NOMO-1 treated with DMSO at 0.1 percent for 48 hours (cell line): ENCODE results near the gene WDFY2.
A peak's percentile ranks its signal among the peaks of the same experiment; 100 is the strongest.
"Not testable (repeated sequence)": the region's sequence is repeated elsewhere in the genome, so short reads cannot be mapped to it uniquely, and the experiment has no call there.

Source experiments
- DNase-seq: peaks from one replicate; lab custom pipeline; 2025; ENCODE audit not compliant: unreplicated experiment; lab: John Stamatoyannopoulos, UW

WDFY2 gene

GRCh38 chr13:51663973-51664957 lies 80.0 kb downstream of the WDFY2 start:
- DNase-seq: no peak

- DNase-seq: no peak
Measured at GRCh38 chr13:51665456-51665855, 81.2 kb downstream of the WDFY2 start.

- DNase-seq: no peak
Measured at GRCh38 chr13:51666374-51666773, 82.1 kb downstream of the WDFY2 start.

- DNase-seq: no peak
Measured at GRCh38 chr13:51666839-51667238, 82.6 kb downstream of the WDFY2 start.

GRCh38 chr13:51668580-51669195 lies 84.4 kb downstream of the WDFY2 start:
- no peak for DNase-seq

GRCh38 chr13:51673165-51673564 lies 88.9 kb downstream of the WDFY2 start:
- DNase-seq: no peak

- DNase-seq: no peak
Measured at GRCh38 chr13:51674276-51674675, 90.0 kb downstream of the WDFY2 start.

- DNase-seq: no peak
Measured at GRCh38 chr13:51675385-51675784, 91.1 kb downstream of the WDFY2 start.

GRCh38 chr13:51675877-51676276 lies 91.6 kb downstream of the WDFY2 start:
- no peak for DNase-seq

- no peak for DNase-seq
Measured at GRCh38 chr13:51676739-51677138, 92.5 kb downstream of the WDFY2 start.

- DNase-seq: no peak
Measured at GRCh38 chr13:51678420-51678819, 94.2 kb downstream of the WDFY2 start.

GRCh38 chr13:51679616-51680015 lies 95.4 kb downstream of the WDFY2 start:
- no peak for DNase-seq

- peak; percentile 52 for DNase-seq
Measured at GRCh38 chr13:51681037-51681678, 96.9 kb downstream of the WDFY2 start.

GRCh38 chr13:51682686-51683085 lies 98.4 kb downstream of the WDFY2 start:
- DNase-seq: no peak

GRCh38 chr13:51683597-51683996 lies 99.3 kb downstream of the WDFY2 start:
- DNase-seq: no peak

- no peak for DNase-seq
Measured at GRCh38 chr13:51684076-51684475, 99.8 kb downstream of the WDFY2 start.

- DNase-seq: no peak
Measured at GRCh38 chr13:51687947-51688714, 103.9 kb downstream of the WDFY2 start.

GRCh38 chr13:51688937-51689662 lies 104.8 kb downstream of the WDFY2 start:
- DNase-seq: no peak

- DNase-seq: no peak
Measured at GRCh38 chr13:51689663-51689996, 105.4 kb downstream of the WDFY2 start.

- DNase-seq: not testable (repeated sequence)
Measured at GRCh38 chr13:51695677-51696076, 111.4 kb downstream of the WDFY2 start.
